ENCODE results near the gene BTBD9. TPM values are rescaled to one million over a fixed set of nuclear protein-coding genes. Genes with fewer than 3 reads are reported as not detected.

Gene BTBD9
- total and polyA plus RNA-seq, 4 donors = 8.7 to 73.9 (median 28.3) TPM

DNA sequence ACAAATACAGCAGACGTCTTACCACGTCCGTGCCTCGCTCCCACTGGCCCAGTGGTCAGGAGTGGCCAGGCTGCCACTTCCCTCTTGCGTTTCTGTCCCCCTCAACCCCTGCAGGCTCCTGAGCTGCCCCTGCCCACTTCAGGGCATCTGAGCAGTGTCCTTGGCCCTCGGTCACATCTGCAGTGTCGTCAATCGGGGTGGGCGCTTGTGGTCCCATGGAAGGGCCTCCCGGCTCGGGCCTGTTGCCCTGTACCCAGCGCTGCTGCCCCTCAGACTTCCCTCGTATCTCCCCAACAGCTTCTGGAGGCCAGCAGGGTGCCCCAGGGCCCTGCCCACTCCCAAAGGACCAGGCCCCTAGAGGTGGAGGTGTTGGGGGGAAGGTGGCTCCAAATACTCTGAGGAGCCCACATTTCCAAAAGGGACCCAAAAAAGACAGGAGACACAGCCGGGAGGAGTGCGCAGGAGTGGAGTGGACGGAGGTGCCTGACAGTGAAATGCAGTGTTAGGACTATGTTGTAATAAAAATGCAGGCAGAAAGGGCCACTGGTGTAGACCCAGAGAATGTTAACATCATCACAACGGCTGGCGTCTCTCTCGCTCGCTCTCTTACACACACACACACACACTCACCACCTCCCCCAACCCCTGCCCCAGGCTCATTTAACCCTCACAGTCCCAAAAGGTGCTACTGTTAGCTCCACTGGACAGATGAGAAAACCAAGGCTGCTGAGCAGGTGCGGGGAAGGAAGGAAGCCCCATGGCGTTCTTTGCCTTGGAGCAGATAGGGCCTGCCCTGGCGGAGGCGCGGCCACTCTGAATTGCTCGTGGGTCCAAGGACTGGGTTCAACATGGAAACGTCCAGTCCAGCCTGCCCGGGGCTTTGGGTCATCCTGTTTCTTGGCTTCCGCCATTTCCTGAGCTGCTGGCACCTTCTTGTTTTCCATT is 476.3 kb downstream of the BTBD9 start:
- no peaks in the 10 kb centered on the region for H3K27me3 ChIP-seq (ENCODE audit: control insufficient read depth in 3 of 3, insufficient read depth in 3 of 3, low read length in 2 of 3)
- no peak overlapping the region for H3K27ac ChIP-seq (ENCODE audit: low read depth in 1 of 2, low read length in 1 of 2)
- TF ChIP-seq, protein P1, sequence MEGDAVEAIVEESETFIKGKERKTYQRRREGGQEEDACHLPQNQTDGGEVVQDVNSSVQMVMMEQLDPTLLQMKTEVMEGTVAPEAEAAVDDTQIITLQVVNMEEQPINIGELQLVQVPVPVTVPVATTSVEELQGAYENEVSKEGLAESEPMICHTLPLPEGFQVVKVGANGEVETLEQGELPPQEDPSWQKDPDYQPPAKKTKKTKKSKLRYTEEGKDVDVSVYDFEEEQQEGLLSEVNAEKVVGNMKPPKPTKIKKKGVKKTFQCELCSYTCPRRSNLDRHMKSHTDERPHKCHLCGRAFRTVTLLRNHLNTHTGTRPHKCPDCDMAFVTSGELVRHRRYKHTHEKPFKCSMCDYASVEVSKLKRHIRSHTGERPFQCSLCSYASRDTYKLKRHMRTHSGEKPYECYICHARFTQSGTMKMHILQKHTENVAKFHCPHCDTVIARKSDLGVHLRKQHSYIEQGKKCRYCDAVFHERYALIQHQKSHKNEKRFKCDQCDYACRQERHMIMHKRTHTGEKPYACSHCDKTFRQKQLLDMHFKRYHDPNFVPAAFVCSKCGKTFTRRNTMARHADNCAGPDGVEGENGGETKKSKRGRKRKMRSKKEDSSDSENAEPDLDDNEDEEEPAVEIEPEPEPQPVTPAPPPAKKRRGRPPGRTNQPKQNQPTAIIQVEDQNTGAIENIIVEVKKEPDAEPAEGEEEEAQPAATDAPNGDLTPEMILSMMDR (IDR thresholded peaks at IDR 0.05; ENCODE audit: control extremely low read depth, extremely low read depth) = no peak
- peaks cover 0 to 9% (median 0%) of the 10 kb centered on the region in 5 donors for H3K4me1 ChIP-seq (ENCODE audit: control insufficient read depth in 5 of 5, insufficient read depth in 5 of 5, low read length in 5 of 5)
- H3K4me3 ChIP-seq = no peak overlapping the region
- DNase-seq = peak; percentile 45 to 52 (median 47)
- no peaks in the 10 kb centered on the region for H3K9me3 ChIP-seq (ENCODE audit: control insufficient read depth in 4 of 4, insufficient read depth in 3 of 4, low read length in 3 of 4)
- 85 to 91% methylated on average over 29 of the region's 29 CpGs for WGBS, 2 donors
- peaks cover 0 to 5% (median 2%) of the 10 kb centered on the region in 4 donors for H3K36me3 ChIP-seq (ENCODE audit: control insufficient read depth in 4 of 4, insufficient read depth in 4 of 4, low read length in 4 of 4)
- H3K9ac ChIP-seq (ENCODE audit: insufficient read depth in 1 of 2, low read length in 2 of 2) = no peak overlapping the region
- ATAC-seq (ENCODE audit: insufficient read depth, low FRiP score) = no peak

DNA sequence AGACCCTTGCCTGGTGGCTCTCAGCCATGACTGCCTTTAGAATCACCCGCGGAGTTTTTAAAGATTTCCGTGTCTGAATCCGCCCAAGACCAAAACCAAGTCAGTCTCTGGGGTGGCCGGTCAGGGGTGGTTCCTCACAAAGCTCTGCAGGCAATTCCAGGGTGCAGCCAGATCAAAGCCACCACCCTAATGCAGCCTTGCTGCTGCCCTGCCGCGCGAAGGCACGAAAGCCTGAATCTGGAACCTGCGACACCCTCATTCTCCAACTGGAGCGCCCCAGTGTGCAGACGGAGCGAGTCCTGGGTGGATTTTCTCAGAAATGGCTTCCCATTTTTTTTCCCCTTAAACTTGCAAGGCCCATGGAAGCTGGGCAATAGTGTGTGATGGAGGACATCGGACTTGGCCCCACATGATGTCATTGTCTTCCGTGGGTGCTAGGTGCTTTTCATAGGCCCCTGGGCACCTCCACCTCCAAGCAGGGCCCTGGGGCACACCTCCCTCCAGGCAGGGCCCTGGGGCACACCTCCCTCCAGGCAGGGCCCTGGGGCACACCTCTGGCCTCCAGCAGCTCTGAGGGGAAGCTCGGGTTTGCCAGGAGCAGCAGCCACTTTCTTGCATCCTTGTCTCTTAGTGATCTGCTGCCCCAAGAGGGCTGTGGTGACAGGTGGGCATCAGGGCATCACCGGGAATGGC is 477.1 kb downstream of the BTBD9 start:
- Histone ChIP-seq H3K4me3 (no peak overlapping the region), H3K9ac (ENCODE audit: insufficient read depth in 1 of 2, low read length in 2 of 2) (no peak overlapping the region), H3K9me3 (ENCODE audit: control insufficient read depth in 4 of 4, insufficient read depth in 3 of 4, low read length in 3 of 4) (no peaks in the 10 kb centered on the region), H3K36me3 (ENCODE audit: control insufficient read depth in 4 of 4, insufficient read depth in 4 of 4, low read length in 4 of 4) (peaks cover 0 to 5% (median 2%) of the 10 kb centered on the region in 4 donors), H3K4me1 (ENCODE audit: control insufficient read depth in 5 of 5, insufficient read depth in 5 of 5, low read length in 5 of 5) (peaks cover 0 to 8% (median 0%) of the 10 kb centered on the region in 5 donors), H3K27ac (ENCODE audit: low read depth in 1 of 2, low read length in 1 of 2) (no peak overlapping the region), H3K27me3 (ENCODE audit: control insufficient read depth in 3 of 3, insufficient read depth in 3 of 3, low read length in 2 of 3) (no peaks in the 10 kb centered on the region)
- DNase-seq (no peak), ATAC-seq (ENCODE audit: insufficient read depth, low FRiP score) (no peak)
- TF ChIP-seq, protein P1 (IDR thresholded peaks at IDR 0.05; ENCODE audit: control extremely low read depth, extremely low read depth) = no peak
- 96 to 98% methylated on average over 17 of the region's 17 CpGs for WGBS, 2 donors

DNA sequence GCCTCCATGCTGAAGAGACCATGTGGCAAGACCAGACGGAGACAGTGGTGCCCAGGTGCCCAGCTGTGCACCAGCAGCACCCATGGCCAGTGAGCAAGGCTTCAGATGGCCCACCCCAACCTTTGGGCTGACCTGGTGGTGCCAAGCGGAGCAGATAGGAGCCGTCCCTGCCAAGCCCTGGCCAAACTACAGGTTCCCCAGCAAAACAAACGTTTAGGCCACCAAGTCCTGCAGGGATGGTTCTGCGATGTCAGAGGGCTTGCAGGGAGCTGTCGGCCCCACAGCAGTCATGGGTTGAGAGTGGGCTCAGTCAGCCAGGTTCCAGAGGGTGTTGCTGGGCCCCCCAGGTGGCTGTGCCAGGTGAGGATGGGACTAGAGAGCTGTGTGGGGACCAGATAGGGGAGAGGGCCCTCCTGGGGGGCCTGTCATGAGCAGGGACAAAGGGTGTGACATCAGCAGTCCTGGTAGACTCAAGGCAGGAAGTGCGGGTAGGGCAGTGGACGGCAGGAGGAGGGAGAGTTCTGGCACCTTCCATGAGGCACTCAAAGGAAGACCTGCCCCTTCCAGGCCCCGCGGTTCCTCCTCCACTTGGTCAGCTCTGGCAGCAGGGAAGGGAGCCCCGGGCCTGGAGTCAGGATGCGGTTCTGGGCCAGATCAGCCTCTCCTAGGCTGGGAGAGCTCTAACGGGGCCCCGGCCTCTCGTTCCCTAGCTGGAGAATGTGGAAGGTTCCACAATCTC is 477.8 kb downstream of the BTBD9 start:
- H3K4me1 ChIP-seq (ENCODE audit: control insufficient read depth in 5 of 5, insufficient read depth in 5 of 5, low read length in 5 of 5) = peaks cover 0 to 8% (median 0%) of the 10 kb centered on the region in 5 donors
- TF ChIP-seq, protein P1 (IDR thresholded peaks at IDR 0.05; ENCODE audit: control extremely low read depth, extremely low read depth) = no peak
- H3K9ac ChIP-seq (ENCODE audit: insufficient read depth in 1 of 2, low read length in 2 of 2) = no peak overlapping the region
- no peak overlapping the region for H3K4me3 ChIP-seq
- H3K36me3 ChIP-seq (ENCODE audit: control insufficient read depth in 4 of 4, insufficient read depth in 4 of 4, low read length in 4 of 4) = peaks cover 0 to 5% (median 3%) of the 10 kb centered on the region in 4 donors
- no peak for ATAC-seq (ENCODE audit: insufficient read depth, low FRiP score)
- no peak overlapping the region for H3K27ac ChIP-seq (ENCODE audit: low read depth in 1 of 2, low read length in 1 of 2)
- WGBS, 2 donors = 83 to 86% methylated on average over 15 of the region's 15 CpGs
- no peak for DNase-seq
- H3K27me3 ChIP-seq (ENCODE audit: control insufficient read depth in 3 of 3, insufficient read depth in 3 of 3, low read length in 2 of 3) = no peaks in the 10 kb centered on the region
- no peaks in the 10 kb centered on the region for H3K9me3 ChIP-seq (ENCODE audit: control insufficient read depth in 4 of 4, insufficient read depth in 3 of 4, low read length in 3 of 4)
